HG02623 (cell line): ENCODE measurements around the gene DPP6.

Source experiments
- ATAC-seq: cut with Tn5 transposase; IDR thresholded peaks from one replicate; pipeline ENCODE4 v1.9.1; 2021; ENCODE audit warnings: moderate library complexity; ENCODE audit not compliant: unreplicated experiment

The DPP6 gene

GRCh38 chr7:154898973-154899855 is 847.0 kb downstream of the DPP6 start:
- no peak for ATAC-seq

DNA sequence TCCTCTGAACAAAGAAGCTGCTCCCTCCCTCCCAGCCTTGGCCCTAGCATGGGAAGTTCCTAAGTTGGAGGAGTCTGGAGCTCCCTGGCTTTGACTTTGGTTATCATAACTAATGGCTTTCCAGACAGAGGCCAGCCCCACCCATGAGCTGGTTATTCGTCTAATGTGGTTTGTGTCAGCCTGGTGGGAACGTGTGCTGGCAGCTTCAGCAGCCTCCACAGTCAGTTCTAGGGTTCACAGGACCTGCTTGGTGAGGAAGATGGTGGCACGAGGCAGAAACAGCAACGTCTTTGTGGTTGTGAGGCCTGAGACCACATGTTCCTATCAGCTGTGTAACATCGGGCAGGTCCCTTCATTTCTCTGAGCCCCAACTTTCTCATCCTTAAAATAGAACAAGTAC is 847.7 kb downstream of the DPP6 start:
- no peak for ATAC-seq

- ATAC-seq: no peak
Measured at GRCh38 chr7:154902600-154903082, 850.4 kb downstream of the DPP6 start.

- no peak for ATAC-seq
Measured at GRCh38 chr7:154903083-154903731, 851.0 kb downstream of the DPP6 start.

DNA sequence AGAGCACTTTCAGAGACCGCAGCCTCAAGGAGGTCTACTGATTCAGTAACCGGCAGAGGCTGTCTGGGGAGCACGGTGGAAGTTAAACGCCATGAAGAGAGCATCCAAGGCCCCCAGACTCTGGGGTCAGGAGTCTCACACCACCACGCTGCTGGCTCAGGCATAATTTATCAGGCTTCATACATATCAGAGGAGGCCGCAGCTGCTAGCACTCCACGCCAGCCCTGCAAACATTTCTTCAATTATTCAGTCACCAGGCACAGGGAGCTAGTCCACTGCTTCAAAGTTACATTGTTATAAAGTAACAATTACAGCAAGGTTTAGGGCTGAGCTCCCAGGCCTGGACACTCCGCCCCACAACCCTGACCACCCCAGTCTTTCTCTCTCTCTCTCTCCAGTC is 852.9 kb downstream of the DPP6 start:
- no peak for ATAC-seq

DNA sequence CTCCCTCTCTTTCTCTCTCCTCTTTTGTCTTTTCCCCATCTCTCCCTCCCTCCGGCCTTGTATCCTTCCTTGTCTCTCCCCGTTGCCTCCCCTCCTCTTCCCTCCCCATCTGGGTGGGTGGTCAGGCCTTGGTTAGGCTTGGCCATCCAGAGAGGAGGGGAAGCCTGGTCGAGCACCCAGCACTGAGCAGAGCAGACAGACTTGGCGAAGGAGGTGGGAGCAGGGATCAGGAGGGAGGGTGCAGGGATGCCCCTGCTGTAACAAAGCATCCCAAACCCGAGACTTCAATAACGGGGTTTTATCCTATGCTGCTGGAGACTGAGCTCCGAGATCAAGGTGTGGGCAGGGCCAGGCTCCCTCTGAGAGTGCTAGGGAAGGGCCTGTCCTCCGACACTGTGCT is 853.4 kb downstream of the DPP6 start:
- ATAC-seq: no peak

DNA sequence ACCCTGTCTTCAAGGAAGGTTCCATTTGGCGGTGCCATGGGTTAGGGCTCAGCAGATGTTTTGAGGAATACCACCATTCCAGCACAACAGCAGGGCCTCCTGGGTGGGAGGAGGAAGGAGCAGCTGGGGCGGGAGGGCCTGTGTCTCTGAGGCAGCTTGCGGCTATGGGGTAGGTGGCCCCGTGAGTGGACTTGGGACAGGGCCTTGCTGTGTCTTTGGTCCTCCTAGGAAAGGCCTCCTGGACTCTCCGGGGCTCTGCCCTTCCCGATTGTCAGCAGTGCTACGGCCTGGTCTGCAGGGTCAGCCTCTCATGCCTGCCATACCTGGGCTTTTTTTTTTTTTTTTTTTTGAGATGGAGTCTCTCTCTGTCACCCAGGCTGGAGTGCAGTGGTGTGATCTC is 854.0 kb downstream of the DPP6 start:
- no peak for ATAC-seq

GRCh38 chr7:154906736-154907355 is 854.6 kb downstream of the DPP6 start:
- no peak for ATAC-seq

DNA sequence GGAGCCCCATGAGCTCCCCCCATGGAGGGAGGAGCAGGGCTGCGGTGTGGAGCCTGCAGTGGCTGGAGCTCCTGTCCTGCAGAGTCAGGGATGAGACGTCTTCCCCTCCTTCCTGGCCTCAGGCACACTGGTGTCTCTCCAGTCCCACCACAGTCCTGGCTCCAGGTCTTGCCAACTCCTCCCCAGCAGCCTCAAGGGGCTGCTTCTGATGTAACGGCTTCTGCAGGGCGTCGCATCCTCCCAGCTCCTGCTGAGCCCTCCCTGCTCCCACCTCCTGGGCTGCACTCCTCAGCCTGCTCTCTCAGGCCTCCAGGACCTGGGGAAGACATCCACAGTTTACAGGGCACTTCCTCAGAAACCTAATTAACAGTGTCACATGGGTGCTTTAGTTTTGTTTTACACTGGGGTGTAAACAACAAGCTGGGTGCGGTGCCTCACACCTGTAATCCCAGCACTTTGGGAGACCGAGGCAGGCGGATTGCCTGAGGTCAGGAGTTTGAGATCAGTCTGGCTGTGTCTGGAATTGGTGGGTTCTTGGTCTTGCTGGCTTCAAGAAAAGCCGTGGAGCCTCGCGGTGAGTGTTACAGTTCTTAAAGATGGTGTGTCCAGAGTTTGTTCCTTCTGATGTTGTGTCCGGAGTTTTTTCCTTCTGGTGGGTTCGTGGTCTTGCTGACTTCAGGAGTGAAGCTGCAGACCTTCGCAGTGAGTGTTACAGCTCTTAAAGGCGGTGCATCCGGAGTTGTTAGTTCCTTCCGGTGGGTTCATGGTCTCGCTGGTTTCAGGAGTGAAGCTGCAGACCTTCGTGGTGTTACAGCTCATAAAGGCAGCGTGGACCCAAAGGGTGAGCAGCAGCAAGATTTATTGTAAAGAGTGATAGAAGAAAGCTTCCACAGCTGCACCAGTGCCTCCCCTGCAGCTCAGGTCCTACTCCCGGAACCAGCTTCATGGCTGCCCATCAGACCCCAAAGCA is 855.7 kb downstream of the DPP6 start:
- no peak for ATAC-seq

GRCh38 chr7:154909241-154910105 is 857.3 kb downstream of the DPP6 start:
- no peak for ATAC-seq

DNA sequence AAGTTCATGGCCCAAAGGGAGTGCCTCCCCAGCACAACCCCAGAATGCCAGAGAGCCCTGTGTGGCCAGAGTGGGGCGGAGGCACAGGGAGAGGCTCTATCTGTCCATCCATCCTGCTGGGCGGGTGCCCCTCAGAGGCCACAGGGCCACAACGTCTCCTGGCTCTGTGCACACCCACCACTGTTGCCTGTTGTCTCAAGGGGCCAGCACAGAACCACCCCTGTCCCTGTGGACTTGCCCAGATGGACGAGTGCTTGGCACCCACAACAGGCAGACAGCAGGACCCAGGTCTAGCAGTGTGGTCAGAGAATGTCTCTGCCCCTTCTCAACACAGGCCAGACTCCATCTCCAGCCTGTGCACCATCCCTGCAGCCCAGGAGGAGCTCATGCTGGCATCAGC is 857.9 kb downstream of the DPP6 start:
- ATAC-seq: no peak

- no peak for ATAC-seq
Measured at GRCh38 chr7:154910977-154911376, 858.8 kb downstream of the DPP6 start.

DNA sequence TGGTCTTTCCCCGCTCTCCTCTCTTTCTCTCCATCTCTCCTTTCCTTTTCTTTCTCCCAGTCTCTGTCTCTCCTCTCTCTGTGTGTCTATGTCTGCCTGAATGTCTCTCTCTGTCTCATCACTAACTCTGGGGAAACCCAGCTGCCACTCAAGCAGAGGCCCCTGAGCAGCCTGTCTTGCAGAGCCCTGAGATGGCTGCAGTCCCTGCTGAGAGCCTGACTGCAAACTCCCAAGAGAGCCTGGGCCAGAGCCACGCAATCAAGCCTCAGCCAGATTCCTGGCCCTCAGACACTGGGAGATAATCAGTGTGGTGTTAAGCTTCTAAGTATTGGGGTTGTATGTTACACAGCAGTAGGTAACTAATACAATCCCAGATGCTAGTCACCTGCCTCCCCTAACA is 859.2 kb downstream of the DPP6 start:
- no peak for ATAC-seq

DNA sequence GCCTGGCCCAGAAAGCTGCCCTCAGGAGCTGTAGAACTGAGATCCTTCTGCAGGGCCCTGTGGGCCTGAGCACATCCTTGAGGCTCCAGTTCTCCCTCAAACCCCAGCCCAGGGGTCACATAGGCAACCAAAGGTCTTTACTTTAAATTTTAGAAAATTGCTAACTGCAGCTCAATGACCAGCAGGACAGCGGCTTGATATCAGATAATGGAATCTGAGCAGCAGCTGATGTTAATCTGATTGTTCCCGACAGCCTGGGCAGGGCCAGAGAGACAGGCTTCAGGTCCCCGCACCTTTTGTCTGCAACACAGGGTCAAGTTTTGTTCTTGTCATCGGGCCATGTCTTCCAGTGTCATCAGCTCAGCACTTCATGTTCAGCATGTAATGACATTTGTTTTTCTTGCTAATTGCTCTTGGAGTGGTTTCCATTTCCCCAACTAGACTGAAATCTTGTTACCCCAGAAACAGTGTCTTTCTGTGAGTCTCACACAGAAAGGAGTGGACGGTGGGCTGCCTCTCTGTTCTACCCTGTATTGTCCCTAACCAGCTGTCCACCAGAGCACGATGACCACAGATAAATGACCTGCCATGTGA is 859.8 kb downstream of the DPP6 start:
- ATAC-seq: no peak

DNA sequence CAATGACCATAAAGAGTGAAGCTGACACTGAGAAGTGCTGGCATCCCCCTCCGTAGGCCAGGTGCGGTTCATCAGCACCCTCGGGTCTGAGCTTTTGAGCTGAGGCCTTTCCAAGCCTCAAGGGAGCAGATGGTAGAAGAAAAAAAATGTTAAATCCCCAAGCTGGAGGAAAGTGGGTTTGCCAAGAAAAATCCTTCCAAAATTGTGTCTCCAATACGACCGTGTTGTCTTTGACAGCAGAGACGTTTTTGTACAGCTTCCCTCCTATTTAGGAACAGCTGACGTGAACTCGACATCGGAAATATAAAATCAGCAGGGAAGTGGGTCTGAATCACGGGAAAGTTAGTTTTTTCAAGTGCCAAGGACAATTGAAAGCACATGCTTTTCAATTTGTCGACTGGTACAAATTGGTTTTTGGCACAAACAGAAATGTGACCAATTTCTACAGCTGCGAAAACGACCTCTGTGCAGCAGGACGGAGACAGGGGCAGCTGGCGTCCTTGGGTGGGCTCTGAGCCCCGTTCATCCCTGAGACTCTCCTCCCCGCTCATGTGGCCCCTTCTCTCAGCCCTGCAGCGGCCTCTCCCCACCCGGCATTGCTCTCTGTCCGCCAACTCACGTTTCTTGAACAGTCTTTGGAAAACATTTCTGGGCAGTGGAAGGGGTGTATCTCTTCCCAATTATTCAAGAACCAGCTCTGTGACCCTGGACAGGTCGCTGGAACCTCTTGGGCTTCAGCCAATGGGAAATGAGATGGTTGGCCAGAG is 860.9 kb downstream of the DPP6 start:
- ATAC-seq: no peak

GRCh38 chr7:154913638-154914307 is 861.6 kb downstream of the DPP6 start:
- ATAC-seq: peak; percentile 98

- no peak for ATAC-seq
Measured at GRCh38 chr7:154914308-154914995, 862.3 kb downstream of the DPP6 start.
